HG02852 (cell line): ENCODE data around the gene TCF7.
A peak's percentile ranks its signal among the peaks of the same experiment; 100 is the strongest.

Source experiments
- ATAC-seq: cut with Tn5 transposase; IDR thresholded peaks from one replicate; pipeline ENCODE4 v1.9.1; 2021; ENCODE audit warnings: mild to moderate bottlenecking, moderate library complexity; ENCODE audit not compliant: unreplicated experiment

The TCF7 gene

GRCh38 chr5:134112726-134113362 lies 1.6 kb upstream of the TCF7 start:
- no peak for ATAC-seq

GRCh38 chr5:134113363-134113889 lies 1.1 kb upstream of the TCF7 start:
- no peak for ATAC-seq

DNA sequence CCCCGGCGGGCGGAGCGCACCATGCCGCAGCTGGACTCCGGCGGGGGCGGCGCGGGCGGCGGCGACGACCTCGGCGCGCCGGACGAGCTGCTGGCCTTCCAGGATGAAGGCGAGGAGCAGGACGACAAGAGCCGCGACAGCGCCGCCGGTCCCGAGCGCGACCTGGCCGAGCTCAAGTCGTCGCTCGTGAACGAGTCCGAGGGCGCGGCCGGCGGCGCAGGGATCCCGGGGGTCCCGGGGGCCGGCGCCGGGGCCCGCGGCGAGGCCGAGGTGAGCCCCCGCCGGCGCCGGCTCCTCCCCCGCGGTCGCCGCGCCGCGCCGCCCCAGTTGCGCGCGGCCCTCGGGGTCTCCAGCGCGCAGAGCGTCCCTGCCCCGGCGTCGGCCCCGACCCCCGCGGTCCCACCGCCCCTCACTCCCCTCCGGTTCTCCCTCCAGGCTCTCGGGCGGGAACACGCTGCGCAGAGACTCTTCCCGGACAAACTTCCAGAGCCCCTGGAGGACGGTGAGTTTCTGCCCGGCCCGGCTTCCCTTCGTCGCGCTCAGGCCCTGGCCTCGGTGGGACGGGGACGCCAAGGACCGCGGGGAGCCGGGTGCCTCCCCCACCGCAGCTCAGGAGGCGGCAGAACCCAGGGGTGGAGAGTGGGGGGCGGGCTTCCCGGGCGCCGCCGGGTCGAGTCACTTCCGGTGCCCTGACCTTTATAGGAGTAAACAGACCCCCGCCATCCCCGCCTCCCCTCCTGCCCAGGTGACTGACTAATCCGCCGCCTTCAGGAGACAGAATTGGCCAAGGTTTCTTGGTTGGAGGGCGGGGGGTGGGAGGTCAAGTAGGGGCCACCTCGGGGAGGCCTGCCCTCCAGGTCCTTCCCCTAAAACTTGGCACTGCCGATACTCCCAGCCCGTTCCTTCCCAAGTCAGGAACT lies 665 bp downstream of the TCF7 start:
- peak; percentile 13 for ATAC-seq

DNA sequence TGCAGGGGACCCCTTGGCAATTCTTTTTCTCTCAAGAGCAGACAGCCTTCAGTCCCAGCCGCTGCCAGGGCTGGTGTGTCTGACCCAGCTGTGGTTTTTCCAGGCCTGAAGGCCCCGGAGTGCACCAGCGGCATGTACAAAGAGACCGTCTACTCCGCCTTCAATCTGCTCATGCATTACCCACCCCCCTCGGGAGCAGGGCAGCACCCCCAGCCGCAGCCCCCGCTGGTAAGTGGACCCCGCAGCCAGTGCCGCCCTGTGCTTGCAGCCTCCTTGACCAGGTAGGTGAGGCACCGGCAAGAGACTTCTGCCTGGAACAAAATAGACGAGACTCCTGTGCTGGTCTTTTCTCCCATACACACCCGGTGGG lies 1.3 kb downstream of the TCF7 start:
- ATAC-seq: no peak

GRCh38 chr5:134116286-134116685 lies 1.8 kb downstream of the TCF7 start:
- no peak for ATAC-seq

DNA sequence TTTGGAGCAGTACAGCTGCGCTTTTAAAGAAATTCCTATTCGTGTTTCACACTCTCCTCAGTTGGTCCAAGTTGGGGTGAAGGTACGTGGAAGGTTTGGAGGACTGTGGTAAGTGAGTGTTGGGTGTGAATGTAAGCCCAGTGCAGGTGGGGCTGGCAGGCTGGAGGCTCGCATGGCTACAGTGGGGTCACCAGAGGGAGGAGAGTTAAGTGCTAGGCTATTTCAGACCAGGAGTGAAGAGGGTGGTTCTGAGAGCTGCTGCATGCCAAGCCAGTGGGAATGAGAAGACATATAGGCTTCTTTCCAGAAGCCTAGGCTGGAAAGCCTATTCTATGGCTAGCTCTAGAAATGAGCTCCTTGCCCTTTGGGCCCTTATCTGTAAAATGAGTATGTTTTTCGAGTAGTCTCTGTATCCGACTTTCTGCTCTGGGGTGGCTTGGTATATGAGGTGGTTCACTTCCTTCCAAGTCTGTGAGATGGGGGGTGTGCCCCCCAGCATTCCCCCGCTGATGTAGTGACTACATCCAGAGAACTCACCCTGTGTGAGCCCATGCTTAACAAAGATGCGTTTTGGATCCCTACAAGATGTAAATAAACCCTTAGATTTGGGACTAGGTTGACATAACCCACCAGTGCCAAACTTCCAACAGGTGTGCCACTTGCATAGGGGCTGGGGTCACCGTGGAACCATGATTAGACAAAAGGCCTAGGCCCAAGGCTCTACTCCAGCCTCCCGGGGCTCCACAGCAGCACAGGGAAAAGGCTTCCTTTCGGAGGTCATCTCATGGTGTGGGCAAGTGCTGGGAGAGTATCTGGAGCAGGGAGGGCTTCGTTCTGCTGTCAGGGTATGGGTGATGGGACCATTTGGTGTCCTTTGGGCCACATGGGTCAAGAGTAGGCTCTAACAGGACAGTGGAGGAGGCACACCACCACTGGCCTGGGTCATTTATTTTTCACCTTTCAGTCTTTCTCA lies 2.6 kb downstream of the TCF7 start:
- ATAC-seq: no peak

DNA sequence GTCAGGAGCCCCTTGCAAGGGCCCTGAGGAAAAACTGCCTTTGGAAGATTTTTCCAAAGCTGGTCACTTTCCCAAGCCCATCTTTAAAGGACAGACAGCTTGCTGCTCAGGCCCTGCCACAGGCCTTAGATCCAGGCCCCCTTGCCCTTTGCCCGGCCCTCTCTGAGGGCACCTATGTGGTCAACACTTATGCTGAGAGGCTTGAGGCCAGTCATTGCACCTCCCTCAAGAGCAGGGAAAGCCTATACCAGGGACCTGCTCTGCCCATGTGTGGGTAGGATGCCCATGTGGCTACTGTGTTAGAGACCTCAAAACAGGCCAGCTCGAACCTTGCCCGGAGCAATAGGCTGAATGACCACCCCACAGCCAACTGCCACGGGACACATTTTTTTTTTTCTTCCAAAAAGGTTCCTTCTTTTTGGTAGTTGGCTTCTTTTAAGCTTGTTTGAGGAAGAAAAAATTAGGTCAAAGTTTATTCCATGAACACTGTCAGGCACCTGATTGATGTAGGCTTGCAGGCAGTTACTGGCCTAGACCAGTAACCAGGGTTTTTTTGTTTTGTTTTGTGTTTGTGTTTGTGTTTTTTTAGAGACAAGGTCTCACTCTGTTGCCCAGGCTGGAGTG lies 3.8 kb downstream of the TCF7 start:
- ATAC-seq: no peak

DNA sequence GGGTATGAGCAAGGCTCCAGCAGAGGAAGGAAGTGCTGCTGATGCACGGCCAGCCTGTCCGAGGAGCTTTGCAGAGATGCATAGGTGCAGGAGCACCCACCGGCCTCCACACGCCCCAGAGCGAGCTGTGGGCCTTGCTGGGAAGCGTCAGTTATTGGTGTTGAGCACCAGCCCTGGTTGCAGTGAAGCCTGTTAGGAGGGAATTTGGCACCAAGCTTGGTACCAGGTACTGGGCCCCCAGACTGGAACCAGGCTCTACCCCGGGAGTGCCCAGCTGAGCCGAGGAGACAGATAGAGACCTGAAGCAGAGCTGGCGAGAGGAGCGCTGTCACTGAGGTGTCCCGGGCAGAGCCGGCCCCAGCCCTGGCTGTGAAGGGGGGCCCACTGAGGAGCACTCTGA lies 5.2 kb downstream of the TCF7 start:
- no peak for ATAC-seq

- no peak for ATAC-seq
Measured at GRCh38 chr5:134120386-134121138, 6.1 kb downstream of the TCF7 start.

DNA sequence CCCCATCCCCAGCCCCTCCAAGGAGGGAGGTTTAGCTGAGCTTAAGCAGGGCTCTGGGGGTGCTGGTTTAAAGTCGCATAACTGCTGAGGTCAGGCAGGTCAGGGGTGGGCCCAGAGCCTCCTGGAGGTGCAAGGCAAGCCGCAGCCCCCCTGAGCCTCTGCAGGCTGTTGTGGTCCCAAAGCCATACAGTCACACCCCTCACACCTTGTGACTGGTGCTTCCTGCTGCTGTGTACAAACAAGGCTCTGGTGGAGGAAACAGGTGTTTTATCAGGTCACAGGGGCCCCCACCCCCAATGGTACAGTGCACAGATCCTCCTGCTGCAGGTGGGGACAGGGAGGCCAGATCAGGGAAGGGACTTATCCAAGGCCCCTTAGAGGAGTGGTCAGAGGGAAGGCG lies 8.0 kb downstream of the TCF7 start:
- no peak for ATAC-seq

DNA sequence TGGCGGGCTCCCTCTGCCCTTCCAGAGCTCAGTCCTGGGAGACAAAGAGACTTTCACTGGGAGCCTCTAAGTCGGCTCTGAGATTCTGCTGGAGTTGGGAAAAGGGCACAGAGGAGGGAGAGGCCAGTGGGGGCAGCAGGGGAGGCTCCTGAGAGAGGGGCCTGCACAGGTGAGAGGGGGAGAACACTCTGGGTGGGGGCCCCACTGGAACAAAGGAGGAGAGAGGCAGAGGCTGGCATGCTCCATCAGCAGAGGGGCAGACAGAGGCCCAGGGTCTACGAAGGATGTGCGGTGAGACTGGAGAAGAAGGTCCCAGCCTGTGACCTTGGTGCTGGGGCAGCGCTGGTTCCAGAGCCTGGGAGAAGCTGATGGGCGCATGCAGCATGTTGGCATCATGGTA lies 8.9 kb downstream of the TCF7 start:
- no peak for ATAC-seq

DNA sequence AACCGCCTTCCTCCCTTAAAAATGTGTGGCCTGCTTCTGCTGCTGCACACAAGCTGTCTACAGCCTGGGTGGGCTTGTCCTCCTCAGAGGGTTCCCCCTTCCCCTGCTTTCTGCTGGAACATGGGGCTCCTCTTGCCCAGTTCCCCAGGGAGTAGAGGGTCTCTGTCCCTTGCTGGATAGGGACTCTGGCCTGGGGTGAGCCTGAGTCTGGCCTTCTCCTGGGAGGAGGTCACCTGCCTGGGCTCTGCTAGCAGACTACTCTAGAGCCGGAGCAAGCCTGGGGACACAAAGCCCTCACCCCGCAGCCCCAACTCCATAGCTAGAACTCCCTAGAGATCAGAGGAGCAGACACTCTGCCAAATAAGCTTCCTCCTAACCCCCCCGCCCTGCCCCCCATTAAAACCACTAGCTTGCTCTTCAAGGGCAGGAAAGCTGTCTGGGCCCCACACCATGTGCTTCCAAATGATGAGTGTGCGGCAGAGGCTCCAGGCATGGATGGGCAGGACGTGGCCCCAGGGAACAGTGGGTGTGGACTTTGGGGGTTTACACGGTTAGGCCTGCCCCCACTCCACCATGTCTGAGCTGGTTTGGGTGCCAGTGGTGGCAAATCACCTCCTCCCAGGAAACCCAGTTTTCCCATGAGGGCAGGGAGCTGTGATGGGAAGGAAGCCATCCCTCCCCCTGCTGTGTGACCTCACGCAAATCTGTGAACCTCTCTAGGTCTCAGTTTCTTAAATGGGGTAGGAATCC lies 10.0 kb downstream of the TCF7 start:
- ATAC-seq: no peak

- no peak for ATAC-seq
Measured at GRCh38 chr5:134125039-134126015, 10.8 kb downstream of the TCF7 start.

GRCh38 chr5:134127376-134127861 lies 12.9 kb downstream of the TCF7 start:
- ATAC-seq: peak; percentile 65

- no peak for ATAC-seq
Measured at GRCh38 chr5:134127988-134128647, 13.6 kb downstream of the TCF7 start.

DNA sequence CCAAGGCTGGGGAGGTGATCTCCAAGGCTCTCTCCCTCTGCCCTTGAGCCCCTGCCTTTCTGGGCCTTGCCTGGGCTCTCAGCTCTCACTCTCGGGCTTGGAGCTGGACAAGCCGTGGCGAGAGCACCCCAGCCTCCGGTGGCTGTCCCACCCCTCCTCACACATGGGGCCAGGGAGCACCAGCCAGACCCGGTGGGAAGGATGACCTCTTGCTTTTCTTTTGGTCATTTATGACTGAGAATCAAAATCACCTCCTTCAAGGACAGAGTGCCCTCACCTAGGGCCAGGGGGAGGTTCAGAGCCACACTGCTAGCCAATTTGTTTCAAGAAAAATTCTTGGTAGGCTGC lies 14.1 kb downstream of the TCF7 start:
- no peak for ATAC-seq
